ENCODE data around the gene CERS2. TPM values are rescaled to one million over a fixed set of nuclear protein-coding genes. Genes with fewer than 3 reads are reported as not detected.

CERS2 gene
- total and polyA plus RNA-seq, 2 of the 8 experiments (the other 6 are each of a cell fraction or from before 2014, with no cell fraction given) = 216 to 237 TPM

GRCh38 chr1:150925080-150925479, 49.6 kb downstream of the CERS2 start:
- FAIRE-seq (no peak), DNase-seq (ENCODE audit: low read depth in 1 of 2, low spot score in 2 of 2) (no peak)
- Histone ChIP-seq H3K79me1 (ENCODE audit: low read depth, low read length) (0 out of 2 replicates have a peak, but pooled peaks cover 2% of the 10 kb centered on the region), H3K27ac (ENCODE audit: low read depth, low read length) (no peak overlapping the region), H2BK120ac (replicated peaks; ENCODE audit: low read depth, low read length) (no peak overlapping the region), H2BK15ac (ENCODE audit: low read length) (no peak overlapping the region), H2AK5ac (ENCODE audit: low read depth, low read length) (no peak overlapping the region), H3K14ac (ENCODE audit: insufficient read length) (no peak overlapping the region), H2BK12ac (ENCODE audit: low read depth, low read length) (no peak overlapping the region), H3K27me3 (replicated peaks in 1 of 4; ENCODE audit: control insufficient read depth in 3 of 4, extremely low read depth in 1 of 4, insufficient read depth in 3 of 4, low read length in 3 of 4) (no peaks in the 10 kb centered on the region), H3K23me2 (ENCODE audit: low read depth, low read length) (no peaks in the 10 kb centered on the region), H4K5ac (ENCODE audit: insufficient read length, low read depth, low read length) (no peak overlapping the region), H4K8ac (ENCODE audit: extremely low read depth, insufficient read depth, low read length) (no peak overlapping the region), H3K23ac (ENCODE audit: insufficient read length) (no peak overlapping the region), H3K4me1 (replicated peaks in 1 of 4; ENCODE audit: control insufficient read depth in 3 of 4, insufficient read depth in 4 of 4, low read length in 3 of 4) (peaks cover 0 to 4% (median 0%) of the 10 kb centered on the region in 4 experiments; a peak in 2 of 7 replicates), H3K56ac (replicated peaks; ENCODE audit: insufficient read length, low read depth, low read length) (no peak overlapping the region), H3K79me2 (ENCODE audit: control insufficient read depth in 1 of 2, insufficient read depth in 2 of 2, low read length in 2 of 2) (peaks cover 0 to 15% of the 10 kb centered on the region in 2 experiments; a peak in 2 of 4 replicates), H3K4ac (replicated peaks; ENCODE audit: insufficient read length, low read depth, low read length) (no peak overlapping the region), H3K9me3 (ENCODE audit: insufficient read depth in 2 of 2, low read depth in 1 of 2, low read length in 1 of 2) (no peaks in the 10 kb centered on the region), H3K4me2 (ENCODE audit: insufficient read depth in 1 of 2, low read depth in 2 of 2, low read length in 2 of 2) (no peak overlapping the region; a peak in 1 of 4 replicates), H2BK20ac (ENCODE audit: low read length) (no peak overlapping the region), H3K9ac (replicated peaks in 1 of 4; ENCODE audit: extremely low read depth in 1 of 4, low read depth in 3 of 4, low read length in 3 of 4) (no peak overlapping the region), H2BK5ac (ENCODE audit: low read depth, low read length) (no peak overlapping the region), H3K36me3 (ENCODE audit: control insufficient read depth in 2 of 4, insufficient read depth in 4 of 4, low read length in 3 of 4) (peaks cover 12 to 21% (median 13%) of the 10 kb centered on the region in 4 experiments), H4K91ac (replicated peaks; ENCODE audit: insufficient read length, low read length) (no peak overlapping the region), H2AFZ (ENCODE audit: low read length) (no peak overlapping the region), H4K20me1 (replicated peaks in 1 of 2; ENCODE audit: control insufficient read depth in 1 of 2, insufficient read depth in 2 of 2, low read length in 2 of 2) (no peaks in the 10 kb centered on the region), H3K18ac (ENCODE audit: extremely low read depth, low read length) (no peak overlapping the region), H3K4me3 (ENCODE audit: extremely low read depth in 1 of 4, insufficient read depth in 2 of 4, low read depth in 3 of 4, low read length in 4 of 4) (no peak overlapping the region)
- CTCF ChIA-PET (ENCODE audit: partially characterized antibody) = no interaction called here
- POLR2A ChIA-PET (ENCODE audit: partially characterized antibody) = interaction anchor here (0.6 to 2.5 kb wide), 4 partner anchors 33 to 346 kb away, joined by 3 to 6 read pairs (median 3); partner anchors contain the start of gene MCL1
- 96% methylated on average over 17 of the region's 23 CpGs; no CpG with 5 or more reads in 1 of the 2 experiments for WGBS, 2 experiments (ENCODE audit: extremely low coverage in 1 of 2, insufficient coverage in 1 of 2, insufficient read length in 1 of 2, insufficient replicate concordance in 2 of 2, low coverage in 1 of 2, low lambda C conversion rate in 2 of 2, missing lambda C conversion rate in 1 of 2)

Measured in H1 (cell line).